ENCODE measurements around the gene SUN2.

SUN2 gene

GRCh38 chr22:38734421-38735100 is 21.2 kb downstream of the SUN2 start:
- DNase-seq, result no peak

- no peak for DNase-seq
Observed at GRCh38 chr22:38733724-38734381, 21.9 kb downstream of the SUN2 start.

DNA sequence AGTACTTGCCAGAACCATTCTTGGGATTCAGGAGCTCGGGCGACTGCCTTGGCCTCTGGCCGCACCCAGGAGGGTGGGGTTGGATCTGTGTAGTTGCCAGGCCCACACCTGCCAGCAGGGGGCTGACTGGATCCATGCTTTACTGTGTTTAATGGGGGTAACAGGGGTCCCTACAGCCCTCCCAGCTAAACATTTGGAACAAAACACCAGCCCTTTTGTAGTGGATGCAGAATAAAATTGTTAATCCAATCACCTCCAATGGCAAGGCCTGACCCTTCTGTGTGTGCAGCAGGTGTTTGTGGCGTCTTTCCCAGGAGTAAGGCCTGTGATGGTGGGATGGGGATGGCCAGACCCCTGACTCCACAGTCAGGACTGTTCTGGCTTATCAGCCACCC is 22.5 kb downstream of the SUN2 start:
- no peak for DNase-seq

- no peak for DNase-seq
Observed at GRCh38 chr22:38732251-38732815, 23.5 kb downstream of the SUN2 start.

DNA sequence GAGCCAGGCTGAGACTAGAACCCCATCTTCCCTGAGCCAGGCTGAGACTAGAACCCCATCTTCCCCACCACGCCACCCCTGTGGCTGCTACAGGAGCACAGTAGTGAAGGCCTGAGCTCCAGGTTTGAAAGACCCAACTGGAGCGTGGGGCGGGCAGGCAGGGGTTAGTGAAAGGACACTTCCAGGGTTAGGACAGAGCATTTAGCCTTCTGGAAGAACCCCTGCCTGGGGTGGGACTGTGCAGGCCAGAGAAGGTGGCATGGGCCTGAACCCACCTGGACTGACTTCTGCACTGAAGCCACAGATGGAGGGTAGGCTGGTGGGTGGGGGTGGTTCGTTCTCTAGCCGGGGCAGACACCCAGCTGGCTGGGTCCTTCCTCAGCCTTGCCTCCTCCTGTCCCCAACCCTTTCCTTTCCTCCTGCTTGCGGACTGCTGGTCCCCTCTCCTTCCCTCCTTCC is 24.1 kb downstream of the SUN2 start:
- no peak for DNase-seq

- no peak for DNase-seq
Observed at GRCh38 chr22:38730411-38730871, 25.4 kb downstream of the SUN2 start.

- no peak for DNase-seq
Observed at GRCh38 chr22:38729946-38730345, 25.9 kb downstream of the SUN2 start.

DNA sequence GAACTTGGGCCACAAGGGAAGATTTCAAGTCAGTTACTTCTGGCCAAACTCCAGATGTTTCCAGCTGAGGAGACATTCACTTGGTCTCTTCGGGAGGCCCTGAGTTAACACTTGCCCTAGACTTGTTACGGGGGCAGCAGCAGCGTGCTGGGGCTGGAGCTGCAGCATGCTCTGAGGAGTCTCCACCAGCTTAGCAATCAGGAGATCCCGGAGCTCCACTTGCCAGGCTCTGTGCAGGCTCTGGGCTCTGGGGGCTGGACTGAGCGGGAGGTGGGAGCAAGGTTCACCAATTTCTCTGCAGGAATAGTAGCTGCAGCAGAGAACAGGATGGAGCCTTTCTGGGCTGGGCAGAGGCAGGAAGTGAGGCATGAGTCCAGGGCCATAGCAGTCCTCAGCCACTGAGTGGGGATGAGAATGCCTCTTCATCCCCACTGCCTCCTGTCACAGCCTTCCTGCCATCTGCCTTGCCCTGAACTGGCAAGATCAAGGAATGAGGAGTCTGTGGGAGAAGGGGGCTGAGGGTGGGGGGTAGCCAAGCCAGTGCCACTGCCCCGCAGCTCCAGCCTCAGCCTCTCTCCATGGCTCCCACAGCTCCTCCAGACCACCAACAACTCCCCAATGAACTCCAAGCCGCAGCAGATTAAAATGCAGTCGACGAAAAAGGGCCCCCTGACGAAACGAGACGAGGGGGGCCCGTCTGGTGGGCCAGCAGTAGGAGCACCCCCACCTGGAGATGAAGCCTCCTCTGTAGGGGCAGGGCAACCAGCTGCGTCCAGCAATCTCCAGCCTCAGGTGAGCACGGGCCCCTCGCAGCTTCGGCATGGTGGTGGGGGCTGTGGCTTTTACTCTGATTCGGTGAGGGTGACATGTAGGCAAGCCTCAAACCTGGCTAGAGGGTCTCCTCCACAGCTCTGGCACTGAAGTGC is 26.7 kb downstream of the SUN2 start:
- no peak for DNase-seq

DNA sequence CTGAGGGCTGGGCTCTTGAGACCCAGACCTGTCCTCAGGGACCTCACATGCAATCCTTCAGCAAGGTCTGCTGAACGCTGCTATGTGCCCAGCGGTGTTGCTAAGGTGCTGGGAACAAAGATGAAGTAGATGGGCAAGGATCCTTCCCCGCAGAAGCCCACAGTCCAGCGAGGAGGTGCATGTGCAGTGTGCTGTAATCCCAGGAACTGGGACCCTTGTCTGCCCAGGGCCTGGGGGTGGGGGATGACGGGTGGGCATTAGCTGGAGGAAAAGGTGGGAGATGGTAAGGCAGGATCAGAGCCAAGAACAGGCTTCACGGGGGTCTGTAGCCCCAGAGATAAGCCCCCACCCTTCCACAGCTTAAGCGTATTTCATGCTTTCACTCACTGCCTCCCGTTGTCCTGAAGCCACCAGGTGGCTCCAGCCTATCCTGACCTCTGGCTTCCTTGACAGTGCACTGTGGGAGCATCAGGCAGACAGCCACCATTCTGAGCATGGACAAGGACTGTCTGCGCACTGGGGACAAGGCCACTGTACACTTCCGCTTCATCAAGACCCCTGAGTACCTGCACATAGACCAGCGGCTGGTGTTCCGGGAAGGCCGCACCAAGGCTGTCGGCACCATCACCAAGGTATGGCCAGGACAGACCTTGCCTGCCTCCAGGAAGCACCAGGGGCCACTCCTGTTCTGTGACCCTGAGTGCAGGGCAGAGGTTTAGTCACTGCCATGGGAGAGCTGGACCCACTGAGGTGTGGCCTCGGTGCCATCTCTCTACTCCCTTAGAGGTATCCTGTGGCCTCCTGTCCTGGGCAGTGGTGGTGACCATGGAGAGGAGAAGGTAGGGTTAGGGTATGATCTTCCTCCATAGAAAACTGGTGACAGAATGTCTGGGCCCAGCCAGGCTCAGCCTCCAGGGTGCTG is 28.0 kb downstream of the SUN2 start:
- no peak for DNase-seq

DNA sequence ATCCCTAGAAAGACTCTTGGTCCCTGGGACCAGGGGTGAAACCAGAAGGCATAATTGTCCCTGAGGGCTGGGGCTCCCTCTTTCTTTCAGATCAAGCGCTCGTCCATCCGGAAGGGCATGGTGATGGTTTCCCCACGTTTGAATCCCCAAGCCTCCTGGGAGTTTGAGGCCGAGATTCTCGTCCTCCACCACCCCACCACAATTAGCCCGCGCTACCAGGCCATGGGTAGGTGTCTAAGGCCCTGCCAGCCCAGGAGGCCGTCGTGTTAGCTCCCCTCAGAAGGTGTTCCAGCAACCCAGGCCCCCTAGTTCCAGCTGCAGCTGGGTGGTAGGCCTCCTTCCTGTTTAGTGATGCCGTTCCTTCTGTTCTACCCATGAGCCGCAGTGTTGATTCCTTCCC is 28.7 kb downstream of the SUN2 start:
- DNase-seq, result no peak

GRCh38 chr22:38725900-38726655 is 29.7 kb downstream of the SUN2 start:
- no peak for DNase-seq

DNA sequence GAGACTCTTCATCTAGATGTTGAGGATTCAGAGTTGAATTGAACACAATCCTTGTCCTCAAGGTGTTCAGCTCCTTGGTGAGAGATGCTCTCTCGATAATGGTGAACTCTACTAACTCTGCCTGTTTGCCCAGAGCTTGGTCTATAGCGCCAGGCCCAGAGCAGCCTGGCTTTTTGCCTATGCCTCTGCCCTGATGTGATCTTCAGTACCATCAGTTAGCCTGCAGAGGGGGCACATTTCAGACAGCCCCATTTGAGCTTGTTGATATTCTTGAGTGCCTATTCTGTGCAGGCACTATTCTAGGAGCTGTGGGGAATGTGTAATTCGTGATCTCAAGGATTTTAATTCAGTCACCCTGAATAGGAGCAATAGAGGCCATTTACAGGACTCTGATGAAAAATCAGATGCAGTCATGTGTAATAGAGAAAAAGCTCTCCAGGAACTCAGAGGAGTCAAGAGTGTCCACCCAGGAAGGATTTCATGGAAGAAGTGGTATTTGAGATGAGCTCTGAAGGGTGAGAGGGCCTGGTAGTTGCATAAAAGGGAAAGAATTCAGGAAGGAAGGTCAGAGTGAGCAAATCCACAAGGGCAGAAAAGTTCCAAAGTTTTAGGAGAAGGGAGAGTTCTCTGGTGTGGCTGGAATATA is 30.7 kb downstream of the SUN2 start:
- DNase-seq, result peak in 1 of 2 donors; percentile 25

GRCh38 chr22:38724176-38724575 is 31.6 kb downstream of the SUN2 start:
- DNase-seq, result no peak

DNA sequence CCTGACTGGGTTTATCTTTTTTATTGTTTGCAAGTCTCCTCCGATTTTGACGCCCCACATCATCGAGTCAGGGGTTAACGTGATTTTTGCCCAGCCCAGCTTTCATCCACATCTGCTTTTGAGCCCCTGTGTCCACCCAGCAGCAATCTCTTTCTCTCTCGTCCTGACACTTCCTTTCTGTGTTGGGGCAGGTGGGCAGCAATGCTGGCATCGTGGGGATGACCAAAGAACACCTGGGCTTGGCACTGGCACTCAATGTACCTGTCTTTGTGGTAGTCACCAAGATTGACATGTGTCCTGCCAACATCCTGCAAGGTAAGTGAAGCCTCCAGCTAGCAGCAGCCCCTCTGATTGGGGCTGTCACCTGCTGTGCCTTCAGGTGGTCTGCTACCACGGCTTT is 34.2 kb downstream of the SUN2 start:
- no peak for DNase-seq

GRCh38 chr22:38720350-38720749 is 35.4 kb downstream of the SUN2 start:
- DNase-seq, result no peak

GRCh38 chr22:38719196-38719595 is 36.6 kb downstream of the SUN2 start:
- DNase-seq, result no peak

- no peak for DNase-seq
Observed at GRCh38 chr22:38718414-38718813, 37.4 kb downstream of the SUN2 start.

- no peak for DNase-seq
Observed at GRCh38 chr22:38717244-38717643, 38.6 kb downstream of the SUN2 start.

DNA sequence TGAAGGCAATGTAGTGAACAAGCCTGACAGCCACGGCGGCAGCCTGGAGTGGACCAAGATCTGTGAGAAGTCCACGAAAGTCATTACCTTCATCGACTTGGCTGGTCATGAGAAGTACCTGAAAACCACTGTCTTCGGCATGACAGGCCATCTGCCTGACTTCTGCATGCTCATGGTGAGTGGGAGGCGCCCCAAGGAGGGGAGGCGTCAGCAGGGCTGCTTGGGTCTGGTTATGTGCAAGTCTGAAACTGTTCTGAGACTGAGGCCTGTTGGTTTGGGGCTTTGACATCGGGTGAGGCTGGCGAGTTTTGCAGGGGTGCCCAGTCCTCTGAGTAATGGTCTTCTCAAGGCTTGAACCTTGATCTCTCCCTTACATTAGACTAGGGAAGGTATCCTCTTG is 39.0 kb downstream of the SUN2 start:
- no peak for DNase-seq

- no peak for DNase-seq
Observed at GRCh38 chr22:38716271-38716670, 39.5 kb downstream of the SUN2 start.

DNA sequence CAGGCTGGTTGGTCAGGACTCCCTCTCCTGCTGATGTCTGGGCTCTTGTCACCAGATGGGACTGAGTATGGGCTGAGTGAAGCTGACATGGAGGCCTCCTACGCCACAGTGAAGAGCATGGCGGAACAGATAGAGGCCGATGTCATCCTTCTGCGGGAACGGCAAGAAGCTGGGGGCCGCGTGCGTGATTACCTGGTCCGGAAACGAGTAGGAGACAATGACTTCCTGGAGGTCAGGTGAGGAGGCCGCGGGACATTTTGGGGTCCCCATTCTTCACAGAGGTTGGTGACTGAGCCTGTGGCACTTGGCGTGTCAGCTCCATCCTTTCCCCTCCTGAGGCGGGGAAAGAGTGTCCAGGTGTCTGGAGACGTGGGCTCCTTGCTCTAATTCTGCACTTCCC is 39.9 kb downstream of the SUN2 start:
- no peak for DNase-seq
